Neural cell (in vitro differentiated cells): Measurements from ENCODE around the gene LHFPL4. TPM values are rescaled to one million over a fixed set of nuclear protein-coding genes. Genes with fewer than 3 reads are reported as not detected.
"Not testable (repeated sequence)": the region's sequence is repeated elsewhere in the genome, so short reads cannot be mapped to it uniquely, and the experiment has no call there.

Source experiments
- H2AFZ ChIP-seq: fragments of 200-600, 300-800 bp; sonication (generic), shearing (Covaris generic); 2 replicates; pipeline ENCODE4 v1.6.0; 2014; ENCODE audit warnings: low read depth, mild to moderate bottlenecking, antibody characterized with exemption, low read length, moderate library complexity
- H3F3A ChIP-seq: fragments of 200-600 bp; shearing (Covaris generic); 2 replicates; pipeline ENCODE4 v1.6.1; 2016; ENCODE audit warnings: mild to moderate bottlenecking, moderate library complexity, mixed read lengths, antibody characterized with exemption, low read length; ENCODE audit not compliant: insufficient read depth, poor library complexity, severe bottlenecking
- H3K27ac ChIP-seq: fragments of 200-600, 300-800 bp; sonication (generic), shearing (Covaris generic); 2 replicates; pipeline ENCODE4 v1.5.1; 2014; ENCODE audit warnings: mild to moderate bottlenecking, low read length, moderate library complexity
- H3K27me3 ChIP-seq: fragments of 300-800, 200-600 bp; sonication (generic), shearing (Covaris generic); 2 replicates; pipeline ENCODE4 v1.6.0; 2014; ENCODE audit warnings: mild to moderate bottlenecking, low read depth, low read length, moderate library complexity; ENCODE audit not compliant: insufficient read depth
- H3K36me3 ChIP-seq: fragments of 300-800, 200-600 bp; sonication (generic), shearing (Covaris generic); 2 replicates; pipeline ENCODE4 v1.5.1; 2014; ENCODE audit warnings: mild to moderate bottlenecking, antibody characterized with exemption, low read length, moderate library complexity; ENCODE audit not compliant: insufficient read depth
- H3K4me2 ChIP-seq: fragments of 300-800, 200-600 bp; sonication (generic), shearing (Covaris generic); 2 replicates; pipeline ENCODE4 v1.6.0; 2014; ENCODE audit warnings: mild to moderate bottlenecking, low read length
- H3K4me3 ChIP-seq: fragments of 300-800, 200-600 bp; sonication (generic), shearing (Covaris generic); 2 replicates; pipeline ENCODE4 v1.5.1; 2014; ENCODE audit warnings: mild to moderate bottlenecking, low read length, moderate library complexity
- H3K79me2 ChIP-seq: fragments of 200-600 bp; shearing (Covaris generic); replicated peaks from 2 replicates; pipeline ENCODE4 v1.6.0; 2014; ENCODE audit warnings: mild to moderate bottlenecking, low read length, moderate library complexity; ENCODE audit not compliant: insufficient read depth
- H3K9ac ChIP-seq: fragments of 300-800, 200-600 bp; sonication (generic), shearing (Covaris generic); 2 replicates; pipeline ENCODE4 v1.6.1; 2016; ENCODE audit warnings: mild to moderate bottlenecking, low read length, mixed read lengths
- H3K9me2 ChIP-seq: fragments of 200-600 bp; shearing (Covaris generic); 2 replicates; pipeline ENCODE4 v1.6.1; 2016; ENCODE audit warnings: mild to moderate bottlenecking, low read length, mixed read lengths; ENCODE audit not compliant: insufficient read depth
- H3K9me3 ChIP-seq: fragments of 200-600, 300-800 bp; sonication (generic), shearing (Covaris generic); 2 replicates; pipeline ENCODE4 v1.6.1; 2016; ENCODE audit warnings: mild to moderate bottlenecking, mixed run types, low read length, moderate library complexity, mixed read lengths
- H4K20me1 ChIP-seq: fragments of 200-600 bp; shearing (Covaris generic); 2 replicates; pipeline ENCODE4 v1.6.1; 2016; ENCODE audit warnings: mild to moderate bottlenecking, mixed run types; ENCODE audit not compliant: insufficient read depth
- CTCF ChIP-seq: fragments of 450-650 bp; IDR thresholded peaks from 2 replicates; pipeline ENCODE4 v1.5.1; 2014; ENCODE audit warnings: antibody characterized with exemption, mild to moderate bottlenecking, moderate library complexity; ENCODE audit not compliant: poor library complexity, severe bottlenecking
- EP300 ChIP-seq: fragments of 450-650 bp; conservative IDR thresholded peaks from 2 replicates; pipeline ENCODE4 v1.6.1; 2014; ENCODE audit warnings: antibody characterized with exemption, mild to moderate bottlenecking, moderate library complexity; ENCODE audit not compliant: poor library complexity, severe bottlenecking
- EZH2 ChIP-seq: fragments of 200-600, 300-800 bp; shearing (Covaris generic), sonication (generic); IDR thresholded peaks from 2 replicates; pipeline ENCODE4 v1.6.1; 2014; ENCODE audit warnings: antibody characterized with exemption, low read length, borderline replicate concordance, mild to moderate bottlenecking; ENCODE audit not compliant: insufficient read depth, poor library complexity, severe bottlenecking
- MXI1 ChIP-seq: fragments of 450-650 bp; conservative IDR thresholded peaks from 2 replicates; pipeline ENCODE4 v1.6.1; 2014; ENCODE audit warnings: antibody characterized with exemption, mild to moderate bottlenecking; ENCODE audit not compliant: poor library complexity, severe bottlenecking
- POLR2AphosphoS5 ChIP-seq: IDR thresholded peaks from 2 replicates; pipeline ENCODE4 v1.6.1; 2012
- RAD21 ChIP-seq: fragments of 450-650 bp; conservative IDR thresholded peaks from 2 replicates; pipeline ENCODE4 v1.6.1; 2014; ENCODE audit warnings: antibody characterized with exemption, mild to moderate bottlenecking, moderate library complexity
- REST ChIP-seq: IDR thresholded peaks from 2 replicates; pipeline ENCODE4 v1.6.1; 2012; ENCODE audit warnings: borderline replicate concordance
- TAF1 ChIP-seq: IDR thresholded peaks from 2 replicates; pipeline ENCODE4 v1.6.1; 2012; ENCODE audit warnings: low read depth
- polyA minus RNA-seq: library from RNA; depleted of rRNA, polyadenylated mRNA; stranded (reverse); fragments of >200 nt; gene quantifications from 2 replicates; pipeline ENCODE4 v1.2.3, GENCODE V29; 2014
- polyA plus RNA-seq: library from polyadenylated mRNA; depleted of rRNA; stranded (reverse); fragments of >200 nt; gene quantifications from 2 replicates; pipeline ENCODE4 v1.2.3, GENCODE V29; 2014

Gene LHFPL4
- polyA plus RNA-seq (37.1 and 37.4 TPM in 2 replicates), polyA minus RNA-seq (63.2 and 74.3 TPM in 2 replicates)

- Histone ChIP-seq H3K4me3 (peak within 1 kb of the TSS; percentile 84), H3K9me2 (no peaks in the 10 kb centered on the region), H3K27me3 (peaks cover 56% of the 10 kb centered on the region), H3K9me3 (no peaks in the 10 kb centered on the region), H3K27ac (peak within 1 kb of the TSS; percentile 20), H3F3A (no peaks in the 10 kb centered on the region), H3K79me2 (no peaks in the 10 kb centered on the region), H4K20me1 (peaks cover 4% of the 10 kb centered on the region), H3K4me2 (peak within 1 kb of the TSS; percentile 76), H2AFZ (peak within 1 kb of the TSS; percentile 69), H3K9ac (peak within 1 kb of the TSS; percentile 83), H3K36me3 (no peaks in the 10 kb centered on the region)
- no peak for TF ChIP-seq EP300
- peak; percentile 10 for TF ChIP-seq POLR2AphosphoS5
Observed at GRCh38 chr3:9553021-9553947, at the start of gene LHFPL4. Gene LHFPL4, minus strand, starts transcription at chr3:9553822. Its CDS starts 1,143 bp downstream, at chr3:9552679.

GRCh38 chr3:9602620-9603019 lies 49.0 kb upstream of the LHFPL4 start:
- no peaks in the 10 kb centered on the region for H3K79me2 ChIP-seq
- no peaks in the 10 kb centered on the region for H4K20me1 ChIP-seq
- no peak overlapping the region for H3K9ac ChIP-seq
- no peak overlapping the region for H2AFZ ChIP-seq
- no peak overlapping the region for H3K4me2 ChIP-seq
- no peaks in the 10 kb centered on the region for H3K27me3 ChIP-seq
- H3K4me3 ChIP-seq, result no peak overlapping the region
- H3K9me3 ChIP-seq, result no peaks in the 10 kb centered on the region
- no peaks in the 10 kb centered on the region for H3K9me2 ChIP-seq
- H3F3A ChIP-seq, result no peaks in the 10 kb centered on the region
- no peak overlapping the region for H3K27ac ChIP-seq
- no peak for TF ChIP-seq EZH2
- TF ChIP-seq CTCF, result no peak
- no peak for TF ChIP-seq MXI1
- no peak for TF ChIP-seq REST
- TF ChIP-seq EP300, result no peak
- no peak for TF ChIP-seq RAD21
- no peak for TF ChIP-seq TAF1
- no peaks in the 10 kb centered on the region for H3K36me3 ChIP-seq

- not testable (repeated sequence) for H3K9ac ChIP-seq, H3K4me2 ChIP-seq, H3K27ac ChIP-seq, H3K79me2 ChIP-seq, H3F3A ChIP-seq, H3K36me3 ChIP-seq, H3K27me3 ChIP-seq, H3K4me3 ChIP-seq, H2AFZ ChIP-seq, H3K9me3 ChIP-seq, H4K20me1 ChIP-seq, H3K9me2 ChIP-seq
Observed at GRCh38 chr3:9601006-9601581, 47.5 kb upstream of the LHFPL4 start.
